T-cell (primary cell): ENCODE measurements around the gene FANCC. TPM values are rescaled to one million over a fixed set of nuclear protein-coding genes. Genes with fewer than 3 reads are reported as not detected.
A peak's percentile ranks its signal among the peaks of the same experiment; 100 is the strongest.
"Not testable (repeated sequence)": the region's sequence is repeated elsewhere in the genome, so short reads cannot be mapped to it uniquely, and the experiment has no call there.

Experiments used
- ATAC-seq, 4 experiments: fragments of 200-7000 bp in 3 of 4; fragments of 150-1000 bp in 1 of 4; cut with Tn5 transposase; replicated peaks in 1 of 4; 1 replicate in 3 of 4; 2 replicates in 1 of 4; pipeline ENCODE4 v1.10.0; 2021; ENCODE audit warnings: moderate library complexity in 3 of 4, mild to moderate bottlenecking in 2 of 4, moderate number of reproducible peaks in 1 of 4
- CTCF ChIA-PET, 2 donors: fragments of 300-600 bp; sonication (Branson Sonifier 250); formaldehyde crosslinking; loops; one replicate each; lab custom pipeline; 2022; ENCODE audit warnings: antibody characterized with exemption in 2 of 2; lab: Charles Lee
- POLR2A ChIA-PET, 2 donors: fragments of 300-600 bp; sonication (Branson Sonifier 250); formaldehyde crosslinking; loops; one replicate each; lab custom pipeline; 2022; ENCODE audit warnings: antibody characterized with exemption in 2 of 2; lab: Charles Lee
- DNase-seq, 35 experiments: peaks; one replicate each; pipeline versions ENCODE4 v3.0.0 to v3.0.0-alpha.2; 2013 to 2023
- H3K27ac ChIP-seq: one replicate; pipeline ENCODE4 v1.5.1; 2013; ENCODE audit warnings: low read length
- H3K27me3 ChIP-seq, 2 experiments: replicated peaks in 1 of 2; 1 replicate in 1 of 2; 2 replicates in 1 of 2; pipeline versions ENCODE4 v1.6.1 to v1.7.0; 2013; ENCODE audit warnings: low read length in 1 of 2, mixed read lengths in 1 of 2; ENCODE audit not compliant: control insufficient read depth in 2 of 2, insufficient read depth in 2 of 2; ENCODE audit errors: extremely low read depth in 1 of 2
- H3K36me3 ChIP-seq, 2 donors: 1 replicate in 1 of 2; 2 replicates in 1 of 2; pipeline versions ENCODE4 v1.6.1 to v1.7.0; 2013; ENCODE audit warnings: low read length in 1 of 2; ENCODE audit not compliant: control insufficient read depth in 2 of 2, insufficient read depth in 1 of 2; ENCODE audit errors: extremely low read depth in 1 of 2
- H3K4me1 ChIP-seq, 2 experiments: 1 replicate in 1 of 2; 2 replicates in 1 of 2; pipeline versions ENCODE4 v1.6.1 to v1.7.0; 2013; ENCODE audit warnings: low read length in 2 of 2, mixed read lengths in 1 of 2; ENCODE audit not compliant: insufficient read depth in 2 of 2, control insufficient read depth in 1 of 2; ENCODE audit errors: extremely low read depth in 1 of 2
- H3K4me3 ChIP-seq, 2 donors: 1 replicate in 1 of 2; 2 replicates in 1 of 2; pipeline versions ENCODE4 v1.5.1 to v1.7.0; 2013; ENCODE audit warnings: mild to moderate bottlenecking in 2 of 2, low read length in 1 of 2, moderate library complexity in 1 of 2; ENCODE audit not compliant: control insufficient read depth in 1 of 2; ENCODE audit errors: extremely low read depth in 1 of 2
- H3K9me3 ChIP-seq: 2 replicates; pipeline ENCODE4 v1.7.0; 2013
- H3K27ac Mint-ChIP-seq, 2 donors: one replicate each; pipeline ENCODE4 v1.8.0; 2020 to 2021; ENCODE audit warnings: mild to moderate bottlenecking in 2 of 2, mixed read lengths in 2 of 2
- H3K27me3 Mint-ChIP-seq, 2 donors: one replicate each; pipeline ENCODE4 v1.8.0; 2021 to 2022; ENCODE audit warnings: mixed read lengths in 2 of 2
- H3K36me3 Mint-ChIP-seq: one replicate; pipeline ENCODE4 v1.8.0; 2021; ENCODE audit warnings: mixed read lengths
- H3K4me1 Mint-ChIP-seq, 3 donors: one replicate each; pipeline ENCODE4 v1.8.0; 2020 to 2022; ENCODE audit warnings: mixed read lengths in 3 of 3, mild to moderate bottlenecking in 1 of 3
- H3K4me3 Mint-ChIP-seq, 3 donors: one replicate each; pipeline ENCODE4 v1.8.0; 2020 to 2022; ENCODE audit warnings: mild to moderate bottlenecking in 3 of 3, mixed read lengths in 3 of 3, moderate library complexity in 3 of 3
- H3K9me3 Mint-ChIP-seq, 3 donors: one replicate each; pipeline ENCODE4 v1.8.0; 2020 to 2022; ENCODE audit warnings: mixed read lengths in 3 of 3
- WGBS: methylation state at CpG from one replicate; pipeline ENCODE4 v1.1.5; 2013; ENCODE audit warnings: missing lambda C conversion rate; ENCODE audit not compliant: insufficient coverage; 5-methylcytosine and 5-hydroxymethylcytosine counted together
- total RNA-seq, 35 experiments: library from RNA in 6 of 35; stranded (reverse) in 6 of 35; fragments of 120-200 nt in 1 of 35; gene quantifications; one replicate each; pipeline versions ENCODE4 v1.2.1 to v1.2.4 and lab custom pipeline; 2013 to 2026

The FANCC gene
- total RNA-seq, 5 donors from 2014 or later (not counting 1 experiment from before 2014, with no cell fraction given): 4.2 to 11.6 (median 4.8) TPM

- Histone ChIP-seq H3K27ac (no peak overlapping the region), H3K27me3 (no peaks in the 10 kb centered on the region), H3K4me3 (no peak overlapping the region), H3K9me3 (peaks cover 2% of the 10 kb centered on the region), H3K36me3 (no peaks in the 10 kb centered on the region), H3K4me1 (no peaks in the 10 kb centered on the region)
- Mint-ChIP-seq H3K4me3 (no peak overlapping the region), H3K9me3 (peaks cover 7 to 27% (median 13%) of the 10 kb centered on the region in 3 donors), H3K4me1 (peaks cover 2 to 4% (median 2%) of the 10 kb centered on the region in 3 donors), H3K27me3 (no peaks in the 10 kb centered on the region), H3K36me3 (peaks cover 12% of the 10 kb centered on the region), H3K27ac (no peak overlapping the region)
- CTCF ChIA-PET: no interaction called here
- DNase-seq (no peak), ATAC-seq (no peak)
- POLR2A ChIA-PET: no interaction called here
- no CpG with 5 or more reads among the region's 2 CpGs for WGBS
Measured at GRCh38 chr9:95283673-95284072, 33.8 kb downstream of the FANCC start.

DNA sequence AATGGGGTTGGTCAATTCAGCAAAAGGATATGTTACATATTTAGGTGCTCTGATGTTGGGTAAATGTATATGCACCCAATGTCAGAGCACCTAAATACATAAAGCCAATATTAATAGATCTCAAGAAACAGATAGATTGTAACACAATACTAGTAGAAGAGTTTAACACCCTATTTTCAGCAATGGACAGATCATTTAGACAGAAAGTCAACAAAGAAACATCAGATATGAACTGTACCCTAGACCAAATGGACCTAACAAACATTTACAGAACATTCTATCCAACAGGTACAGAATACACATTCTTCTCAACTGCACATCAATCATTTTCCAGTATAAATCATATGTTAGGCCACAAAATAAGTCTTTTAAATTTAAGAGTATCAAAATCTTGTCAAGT is 35.2 kb downstream of the FANCC start:
- H3K9me3 Mint-ChIP-seq: peaks cover 7 to 27% (median 13%) of the 10 kb centered on the region in 3 donors
- no peaks in the 10 kb centered on the region for H3K4me1 Mint-ChIP-seq
- DNase-seq (no peak), ATAC-seq (no peak)
- H3K4me3 Mint-ChIP-seq: no peak overlapping the region
- H3K27me3 Mint-ChIP-seq: no peaks in the 10 kb centered on the region
- no peaks in the 10 kb centered on the region for H3K27me3 ChIP-seq
- no peak overlapping the region for H3K27ac ChIP-seq
- POLR2A ChIA-PET: no interaction called here
- H3K4me1 ChIP-seq: no peaks in the 10 kb centered on the region
- no peak overlapping the region for H3K4me3 ChIP-seq
- CTCF ChIA-PET: no interaction called here
- peaks cover 2% of the 10 kb centered on the region for H3K9me3 ChIP-seq
- H3K36me3 ChIP-seq: no peaks in the 10 kb centered on the region
- peaks cover 19% of the 10 kb centered on the region for H3K36me3 Mint-ChIP-seq
- H3K27ac Mint-ChIP-seq: no peak overlapping the region

- Histone ChIP-seq H3K36me3 (no peaks in the 10 kb centered on the region), H3K4me1 (peaks cover 0 to 11% of the 10 kb centered on the region in 2 experiments), H3K9me3 (peaks cover 2% of the 10 kb centered on the region), H3K27me3 (no peaks in the 10 kb centered on the region), H3K4me3 (no peak overlapping the region), H3K27ac (no peak overlapping the region)
- ATAC-seq: no peak
- H3K4me1 Mint-ChIP-seq: peaks cover 12% of the 10 kb centered on the region in 3 donors
- no peaks in the 10 kb centered on the region for H3K27me3 Mint-ChIP-seq
- WGBS: 100% methylated on average over 1 of the region's 1 CpG
- no peak for DNase-seq
- no peak overlapping the region for H3K27ac Mint-ChIP-seq
- ChIA-PET POLR2A (interaction anchor here in 1 of 2 donors (0.6 kb wide), 1 partner anchor 182 kb away, joined by 5 read pairs; no protein-coding TSS in a partner anchor), CTCF (no interaction called here)
- no peak overlapping the region for H3K4me3 Mint-ChIP-seq
- H3K36me3 Mint-ChIP-seq: peaks cover 19% of the 10 kb centered on the region
- peaks cover 7 to 27% (median 13%) of the 10 kb centered on the region in 3 donors for H3K9me3 Mint-ChIP-seq
Measured at GRCh38 chr9:95280745-95281144, 36.8 kb downstream of the FANCC start.

- CTCF ChIA-PET: no interaction called here
- ATAC-seq (no peak), DNase-seq (no peak)
- Mint-ChIP-seq H3K27me3 (no peaks in the 10 kb centered on the region), H3K27ac (no peak overlapping the region), H3K9me3 (peaks cover 7 to 26% (median 13%) of the 10 kb centered on the region in 3 donors), H3K36me3 (peaks cover 19% of the 10 kb centered on the region), H3K4me1 (peaks cover 13 to 20% (median 18%) of the 10 kb centered on the region in 3 donors), H3K4me3 (no peak overlapping the region)
- Histone ChIP-seq H3K4me1 (peaks cover 0 to 11% of the 10 kb centered on the region in 2 experiments), H3K27ac (no peak overlapping the region), H3K9me3 (peaks cover 2% of the 10 kb centered on the region), H3K27me3 (no peaks in the 10 kb centered on the region), H3K4me3 (no peak overlapping the region), H3K36me3 (no peaks in the 10 kb centered on the region)
- POLR2A ChIA-PET: no interaction called here
Measured at GRCh38 chr9:95277509-95277908, 40.0 kb downstream of the FANCC start.

GRCh38 chr9:95276395-95276954 is 41.0 kb downstream of the FANCC start:
- Mint-ChIP-seq H3K27ac (no peak overlapping the region), H3K36me3 (peaks cover 19% of the 10 kb centered on the region), H3K4me1 (peaks cover 13 to 20% (median 18%) of the 10 kb centered on the region in 3 donors), H3K27me3 (no peaks in the 10 kb centered on the region), H3K4me3 (peak overlapping the region in 2 of 3 donors; percentile 12 to 28), H3K9me3 (peaks cover 7 to 17% (median 13%) of the 10 kb centered on the region in 3 donors)
- Histone ChIP-seq H3K36me3 (no peaks in the 10 kb centered on the region), H3K27me3 (no peaks in the 10 kb centered on the region), H3K4me3 (no peak overlapping the region), H3K4me1 (peaks cover 0 to 11% of the 10 kb centered on the region in 2 experiments), H3K27ac (no peak overlapping the region), H3K9me3 (peaks cover 2% of the 10 kb centered on the region)
- WGBS: 52% methylated on average over 4 of the region's 8 CpGs
- POLR2A ChIA-PET: no interaction called here
- ATAC-seq (no peak), DNase-seq (no peak)
- CTCF ChIA-PET: no interaction called here

DNA sequence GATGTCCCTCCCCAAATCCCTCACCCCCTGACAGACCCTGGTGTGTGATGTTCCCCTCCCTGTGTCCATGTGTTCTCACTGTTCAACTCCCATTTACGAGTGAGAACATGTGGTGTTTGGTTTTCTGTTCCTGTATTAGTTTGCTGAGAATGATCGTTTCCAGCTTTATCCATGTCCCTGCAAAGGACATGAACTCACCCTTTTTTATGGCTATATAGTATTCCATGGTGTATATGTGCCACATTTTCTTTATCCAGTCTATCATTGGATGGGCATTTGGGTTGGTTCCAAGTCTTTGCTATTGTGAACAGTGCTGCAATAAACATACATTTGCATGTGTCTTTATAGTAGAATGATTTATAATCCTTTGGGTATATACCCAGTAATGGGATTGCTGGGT is 43.3 kb downstream of the FANCC start:
- H3K27me3 ChIP-seq, H3K27ac ChIP-seq, H3K27ac Mint-ChIP-seq, POLR2A ChIA-PET, H3K9me3 ChIP-seq, H3K4me3 ChIP-seq, H3K4me3 Mint-ChIP-seq, H3K36me3 Mint-ChIP-seq, DNase-seq, ATAC-seq, H3K27me3 Mint-ChIP-seq, CTCF ChIA-PET, H3K36me3 ChIP-seq, H3K9me3 Mint-ChIP-seq: not testable (repeated sequence)
- peaks cover 0 to 11% of the 10 kb centered on the region in 2 experiments for H3K4me1 ChIP-seq
- peaks cover 13 to 20% (median 18%) of the 10 kb centered on the region in 3 donors for H3K4me1 Mint-ChIP-seq
- no CpG with 5 or more reads among the region's 2 CpGs for WGBS
